Kidney (tissue), 14 donors: Measurements from ENCODE around the gene ZNF780B. TPM values are rescaled to one million over a fixed set of nuclear protein-coding genes. Genes with fewer than 3 reads are reported as not detected.

Experiments used
- DNase-seq, 5 donors: peaks; one replicate each; pipeline ENCODE4 v3.0.0-alpha.2; 2013 to 2020
- FAIRE-seq: peaks from 2 replicates; lab custom pipeline; 2012; peaks lifted over from hg19 to GRCh38; lab: Jason Lieb, UNC
- H3K27ac ChIP-seq, 2 donors: one replicate each; pipeline ENCODE4 v1.7.0; 2013; ENCODE audit warnings: low read depth in 2 of 2, low read length in 2 of 2, inconsistent platforms in 1 of 2
- H3K27me3 ChIP-seq: one replicate; pipeline ENCODE4 v1.7.1; 2013; ENCODE audit warnings: low read length, inconsistent platforms; ENCODE audit not compliant: control insufficient read depth, insufficient read depth
- H3K36me3 ChIP-seq, 3 donors: one replicate each; pipeline versions ENCODE4 v1.7.0 to v1.7.1; 2013; ENCODE audit warnings: low read length in 3 of 3, control low read depth in 1 of 3, inconsistent platforms in 1 of 3; ENCODE audit not compliant: insufficient read depth in 3 of 3, control insufficient read depth in 2 of 3
- H3K4me1 ChIP-seq, 3 donors: one replicate each; pipeline versions ENCODE4 v1.7.0 to v1.7.1; 2013; ENCODE audit warnings: low read length in 3 of 3, inconsistent platforms in 1 of 3, low read depth in 1 of 3; ENCODE audit not compliant: control insufficient read depth in 2 of 3, insufficient read depth in 2 of 3
- H3K4me3 ChIP-seq, 3 donors: one replicate each; pipeline versions ENCODE4 v1.7.0 to v1.8.1; 2013; ENCODE audit warnings: low read length in 3 of 3, control low read depth in 1 of 3, inconsistent platforms in 1 of 3
- H3K9ac ChIP-seq, 3 donors: one replicate each; pipeline versions ENCODE4 v1.7.0 to v1.7.1; 2013; ENCODE audit warnings: low read length in 3 of 3, control low read depth in 1 of 3, inconsistent platforms in 1 of 3
- H3K9me3 ChIP-seq, 3 donors: one replicate each; pipeline versions ENCODE4 v1.7.0 to v1.7.1; 2013; ENCODE audit warnings: low read length in 3 of 3, control low read depth in 1 of 3, inconsistent platforms in 1 of 3; ENCODE audit not compliant: control insufficient read depth in 2 of 3, insufficient read depth in 1 of 3
- intact Hi-C: fragments of 100-400 bp; cut with DNase I; formaldehyde crosslinking; loops from one replicate; pipeline ENCODE4 v1.11.1; 2022
- polyA plus RNA-seq: library from polyadenylated mRNA; stranded (reverse); fragments of 350-450 nt; fragmentation: Illumina TruSeq; extraction: RNeasy Lipid Tissue Mini Kit (QIAGEN cat#74804); gene quantifications from one replicate; pipeline ENCODE4 v1.2.3, GENCODE V29; 2014; ENCODE audit warnings: low read depth, low replicate concordance; ENCODE audit not compliant: insufficient read depth
- total RNA-seq: library from RNA; stranded (reverse); fragmentation: NEBNext Ultra II Directional; extraction: Animal tissue kit (Norgen Biotek cat#: 25700); gene quantifications from one replicate; pipeline ENCODE4 v1.2.1, GENCODE V29; 2021
- TF ChIP-seq, protein P1 (sequence below): IDR thresholded peaks from 3 replicates; pipeline ENCODE4 v1.5.1; 2012; ENCODE audit warnings: mild to moderate bottlenecking, moderate library complexity, borderline replicate concordance; ENCODE audit not compliant: insufficient read depth; ENCODE audit errors: extremely low read depth
- donor health status: control.
- donor health status: control.
- donor health status: control.
- donor health status: control.
- donor health status: control.
- donor health status: DM: yes; HTN: yes; CAD: no.
- donor health status: Normal renal cell carcinoma (clear cell type).

The ZNF780B gene
- total and polyA plus RNA-seq, 2 donors from 2014 or later: 4.6 to 33.2 TPM

DNA sequence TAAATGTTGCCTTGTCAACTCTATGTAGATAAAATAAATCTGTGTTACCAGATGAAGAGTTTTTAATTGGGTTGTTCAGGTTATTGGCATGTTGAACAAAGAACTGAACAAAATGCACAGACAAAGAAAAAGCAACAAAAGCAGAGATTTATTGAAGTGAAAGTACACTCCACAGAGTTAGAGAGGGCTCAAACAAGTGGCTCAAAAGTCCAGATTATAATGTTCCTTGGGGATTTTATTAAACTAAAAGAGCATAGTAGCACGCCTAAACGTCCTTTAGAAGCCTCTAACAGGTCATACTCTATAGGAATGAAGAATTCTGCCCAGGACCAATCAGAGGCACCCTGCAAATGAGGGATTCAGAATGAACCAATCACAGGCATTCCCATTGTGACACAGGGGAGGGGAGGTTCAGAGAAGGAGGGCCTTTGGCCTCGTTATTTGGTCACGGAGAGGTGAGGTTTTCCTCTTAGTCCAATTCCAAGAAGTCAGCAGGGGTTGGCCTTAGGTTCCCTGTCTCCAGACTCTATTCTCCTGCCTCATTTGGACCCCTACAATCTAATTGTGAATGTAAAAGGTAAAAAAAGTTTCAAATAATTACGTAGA, 72.2 kb downstream of the ZNF780B start:
- Histone ChIP-seq H3K4me3 (no peak overlapping the region), H3K9me3 (peaks cover 0 to 15% (median 0%) of the 10 kb centered on the region in 3 donors), H3K36me3 (peaks cover 0 to 22% (median 13%) of the 10 kb centered on the region in 3 donors), H3K4me1 (no peaks in the 10 kb centered on the region), H3K27me3 (no peaks in the 10 kb centered on the region), H3K9ac (no peak overlapping the region), H3K27ac (no peak overlapping the region)
- TF ChIP-seq, protein P1, sequence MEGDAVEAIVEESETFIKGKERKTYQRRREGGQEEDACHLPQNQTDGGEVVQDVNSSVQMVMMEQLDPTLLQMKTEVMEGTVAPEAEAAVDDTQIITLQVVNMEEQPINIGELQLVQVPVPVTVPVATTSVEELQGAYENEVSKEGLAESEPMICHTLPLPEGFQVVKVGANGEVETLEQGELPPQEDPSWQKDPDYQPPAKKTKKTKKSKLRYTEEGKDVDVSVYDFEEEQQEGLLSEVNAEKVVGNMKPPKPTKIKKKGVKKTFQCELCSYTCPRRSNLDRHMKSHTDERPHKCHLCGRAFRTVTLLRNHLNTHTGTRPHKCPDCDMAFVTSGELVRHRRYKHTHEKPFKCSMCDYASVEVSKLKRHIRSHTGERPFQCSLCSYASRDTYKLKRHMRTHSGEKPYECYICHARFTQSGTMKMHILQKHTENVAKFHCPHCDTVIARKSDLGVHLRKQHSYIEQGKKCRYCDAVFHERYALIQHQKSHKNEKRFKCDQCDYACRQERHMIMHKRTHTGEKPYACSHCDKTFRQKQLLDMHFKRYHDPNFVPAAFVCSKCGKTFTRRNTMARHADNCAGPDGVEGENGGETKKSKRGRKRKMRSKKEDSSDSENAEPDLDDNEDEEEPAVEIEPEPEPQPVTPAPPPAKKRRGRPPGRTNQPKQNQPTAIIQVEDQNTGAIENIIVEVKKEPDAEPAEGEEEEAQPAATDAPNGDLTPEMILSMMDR: no peak
- DNase-seq (no peak), FAIRE-seq (no peak)
- intact Hi-C loops: no loop called here

DNA sequence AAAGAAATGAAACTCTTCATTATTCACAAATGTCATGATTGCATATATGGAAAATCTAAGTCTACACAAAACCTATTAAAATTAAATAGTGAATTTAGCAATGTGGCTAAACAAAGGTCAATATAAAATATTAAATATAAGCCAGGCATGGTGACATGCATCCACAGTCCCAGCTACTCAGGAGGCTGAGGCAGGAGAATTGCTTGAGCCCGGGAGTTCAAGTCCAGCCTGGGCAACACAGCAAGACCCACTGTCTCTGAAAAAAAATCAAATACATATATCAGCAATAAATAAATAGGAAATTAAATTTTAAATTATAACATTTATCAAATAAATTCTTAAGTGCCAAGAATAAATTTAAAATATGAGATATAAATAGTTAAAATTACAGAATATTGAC, 73.1 kb downstream of the ZNF780B start:
- FAIRE-seq (no peak), DNase-seq (no peak)
- Histone ChIP-seq H3K9ac (no peak overlapping the region), H3K9me3 (peaks cover 0 to 15% (median 0%) of the 10 kb centered on the region in 3 donors), H3K4me1 (no peaks in the 10 kb centered on the region), H3K36me3 (peaks cover 2 to 29% (median 13%) of the 10 kb centered on the region in 3 donors), H3K27me3 (no peaks in the 10 kb centered on the region), H3K27ac (no peak overlapping the region), H3K4me3 (no peak overlapping the region)
- TF ChIP-seq, protein P1: no peak
- intact Hi-C loops: no loop called here

Other genes starting within 250 kb of the ZNF780B start
- 28.9 TPM for gene DYRK1B, start 222.1 kb downstream of the ZNF780B start, total RNA-seq
- 18.9 TPM for gene DYRK1B, start 222.1 kb downstream of the ZNF780B start, polyA plus RNA-seq
- gene FBL, start 209.9 kb downstream of the ZNF780B start, total RNA-seq: 165 TPM
- 155 TPM for gene FBL, start 209.9 kb downstream of the ZNF780B start, polyA plus RNA-seq
- gene FCGBP, start 121.6 kb downstream of the ZNF780B start, total RNA-seq: 51.7 TPM
- 7.6 TPM for gene FCGBP, start 121.6 kb downstream of the ZNF780B start, polyA plus RNA-seq
- 84.7 TPM for gene PSMC4, start 85.1 kb downstream of the ZNF780B start, total RNA-seq
- gene PSMC4, start 85.1 kb downstream of the ZNF780B start, polyA plus RNA-seq: 113 TPM
- gene ZNF546, start 59.2 kb downstream of the ZNF780B start, total RNA-seq: 7.3 TPM
- 3.4 TPM for gene ZNF546, start 59.2 kb downstream of the ZNF780B start, polyA plus RNA-seq
- gene ZNF780A, start 34.7 kb upstream of the ZNF780B start, total RNA-seq: 26.2 TPM
- gene ZNF780A, start 34.7 kb upstream of the ZNF780B start, polyA plus RNA-seq: 11.8 TPM
- gene MAP3K10, start 135.2 kb upstream of the ZNF780B start, total RNA-seq: 17.3 TPM
- 15.0 TPM for gene MAP3K10, start 135.2 kb upstream of the ZNF780B start, polyA plus RNA-seq
- not detected for gene TTC9B, start 162.2 kb upstream of the ZNF780B start, total RNA-seq
- not detected for gene TTC9B, start 162.2 kb upstream of the ZNF780B start, polyA plus RNA-seq
- gene CCNP, start 170.5 kb upstream of the ZNF780B start, total RNA-seq: 1.2 TPM
- 2.1 TPM for gene CCNP, start 170.5 kb upstream of the ZNF780B start, polyA plus RNA-seq
- 154 TPM for gene AKT2, start 229.1 kb upstream of the ZNF780B start, total RNA-seq
- gene AKT2, start 229.1 kb upstream of the ZNF780B start, polyA plus RNA-seq: 75.0 TPM